K562 (cell line): ENCODE measurements around the gene ENO3. TPM values are rescaled to one million over a fixed set of nuclear protein-coding genes. Genes with fewer than 3 reads are reported as not detected.

Source experiments
- ATAC-seq: fragments of 200-7000 bp; cut with Tn5 transposase; 3 replicates; pipeline ENCODE4 v1.9.1; 2020; ENCODE audit warnings: moderate library complexity
- BruUV-seq: library from RNA; stranded (reverse); fragments of 400-500 nt; replicated peaks from 2 replicates; lab custom pipeline; 2021; lab: Mats Ljungman, UMichigan
- CTCF ChIA-PET: fragments of 300-600 bp; formaldehyde crosslinking; extraction: SDS; loops from one replicate; lab custom pipeline; 2021; ENCODE audit warnings: low intra/inter-chr PET ratio; lab: Yijun Ruan, JAX
- POLR2A ChIA-PET: fragments of 300-600, 350-650 bp; sonication (Branson Sonifier 250); formaldehyde crosslinking; extraction: SDS; loops from one replicate; lab custom pipeline; 2021; ENCODE audit warnings: antibody characterized with exemption, inconsistent platforms; lab: Yijun Ruan, JAX
- DNase-seq, 4 experiments: peaks; one replicate each; pipeline versions ENCODE4 v3.0.0 to v3.0.0-alpha.2; 2011 to 2018; ENCODE audit warnings: low spot score in 3 of 4, mixed read lengths in 3 of 4; ENCODE audit errors: extremely low read depth in 1 of 4
- FAIRE-seq: peaks from 2 replicates; lab custom pipeline; 2011; peaks lifted over from hg19 to GRCh38; lab: Jason Lieb, UNC
- H2AFZ ChIP-seq: 2 replicates; pipeline ENCODE4 v1.6.0; 2011; ENCODE audit warnings: low read depth, low read length, control low read depth, inconsistent platforms
- H3K27ac ChIP-seq: fragments of 200-600 bp; 3 replicates; pipeline ENCODE4 v1.8.0; 2011; ENCODE audit warnings: low read depth, mild to moderate bottlenecking, control low read depth, inconsistent platforms, low read length, moderate library complexity, mixed read lengths; ENCODE audit errors: extremely low read depth
- H3K27me3 ChIP-seq, 2 experiments: fragments of 300-600 bp in 1 of 2; 2 replicates in 1 of 2; 3 replicates in 1 of 2; pipeline versions ENCODE4 v1.6.0 to v1.8.0; 2011; ENCODE audit warnings: inconsistent platforms in 2 of 2, low read length in 2 of 2, mild to moderate bottlenecking in 1 of 2, mixed read lengths in 1 of 2, moderate library complexity in 1 of 2; ENCODE audit not compliant: control insufficient read depth in 2 of 2, insufficient read depth in 2 of 2
- H3K36me3 ChIP-seq: fragments of 300-600 bp; 3 replicates; pipeline ENCODE4 v1.8.0; 2011; ENCODE audit warnings: mild to moderate bottlenecking, low read length, inconsistent platforms; ENCODE audit not compliant: control insufficient read depth, insufficient read depth
- H3K4me1 ChIP-seq, 2 experiments: fragments of 200-600 bp in 1 of 2; replicated peaks in 1 of 2; 2 replicates in 1 of 2; 3 replicates in 1 of 2; pipeline versions ENCODE4 v1.5.1 to v1.8.0; 2011; ENCODE audit warnings: inconsistent platforms in 2 of 2, low read length in 2 of 2, mild to moderate bottlenecking in 1 of 2, mixed read lengths in 1 of 2, moderate library complexity in 1 of 2; ENCODE audit not compliant: control insufficient read depth in 2 of 2, insufficient read depth in 2 of 2
- H3K4me2 ChIP-seq: 2 replicates; pipeline ENCODE4 v1.6.1; 2011; ENCODE audit warnings: low read length, control low read depth, inconsistent platforms, mixed read lengths; ENCODE audit not compliant: insufficient read depth
- H3K4me3 ChIP-seq: fragments of 200-600 bp; sonication (generic), shearing (Covaris generic); 2 replicates; pipeline ENCODE4 v1.5.1; 2016; ENCODE audit warnings: control low read depth, inconsistent platforms
- H3K79me2 ChIP-seq: fragments of 200-600 bp; 3 replicates; pipeline ENCODE4 v1.8.0; 2011; ENCODE audit warnings: low read length, inconsistent platforms; ENCODE audit not compliant: control insufficient read depth, insufficient read depth
- H3K9ac ChIP-seq, 2 experiments: 2 replicates each; pipeline versions ENCODE4 v1.6.0 to v1.6.1; 2011; ENCODE audit warnings: low read depth in 2 of 2, low read length in 2 of 2, control low read depth in 1 of 2, inconsistent platforms in 1 of 2, mild to moderate bottlenecking in 1 of 2, mixed read lengths in 1 of 2; ENCODE audit not compliant: insufficient read depth in 1 of 2
- H3K9me1 ChIP-seq: one replicate; pipeline ENCODE4 v1.6.0; 2011; ENCODE audit warnings: inconsistent platforms, mild to moderate bottlenecking, low read length, moderate library complexity; ENCODE audit not compliant: control insufficient read depth, insufficient read depth
- H3K9me3 ChIP-seq: replicated peaks from 2 replicates; pipeline ENCODE4 v1.5.1; 2011; ENCODE audit warnings: low read depth, low read length, inconsistent platforms; ENCODE audit not compliant: control insufficient read depth, insufficient read depth
- H4K20me1 ChIP-seq: replicated peaks from 2 replicates; pipeline ENCODE4 v1.6.1; 2011; ENCODE audit warnings: low read length, inconsistent platforms, mixed read lengths; ENCODE audit not compliant: control insufficient read depth, insufficient read depth
- BRD9 ChIP-seq: fragments of 450-650 bp; IDR thresholded peaks from 2 replicates; pipeline ENCODE4 v1.6.1; 2018; ENCODE audit warnings: low read depth; ENCODE audit not compliant: partially characterized antibody
- GATAD2A ChIP-seq: fragments of 450-650 bp; IDR thresholded peaks from 2 replicates; pipeline ENCODE4 v1.6.1; 2017
- HDGF ChIP-seq: fragments of 450-650 bp; IDR thresholded peaks from 2 replicates; pipeline ENCODE4 v1.6.1; 2016
- HMG20A ChIP-seq: fragments of 450-650 bp; formaldehyde crosslinking; conservative IDR thresholded peaks from 2 replicates; pipeline ENCODE4 v1.4.0; 2020; ENCODE audit warnings: mild to moderate bottlenecking, mixed read lengths
- MEF2A ChIP-seq: IDR thresholded peaks from 2 replicates; pipeline ENCODE4 v1.6.1; 2011; ENCODE audit warnings: low read depth, mild to moderate bottlenecking, low read length, moderate library complexity; ENCODE audit not compliant: control insufficient read depth
- MTF1 ChIP-seq: fragments of 250-450 bp; sonication (Bioruptor Pico); IDR thresholded peaks from 2 replicates; pipeline ENCODE4 v1.9.0; 2021; ENCODE audit warnings: moderate library complexity, mild to moderate bottlenecking, inconsistent platforms, borderline replicate concordance
- RAD21 ChIP-seq, 2 experiments: fragments of 250-450 bp in 1 of 2; fragments of 450-650 bp in 1 of 2; sonication (Bioruptor Pico) in 1 of 2; formaldehyde crosslinking in 1 of 2; IDR thresholded peaks in 1 of 2; conservative IDR thresholded peaks in 1 of 2; 2 replicates each; pipeline versions ENCODE4 v1.4.0 to v1.8.0; 2020 to 2022; ENCODE audit warnings: mild to moderate bottlenecking in 2 of 2, moderate library complexity in 1 of 2
- SMAD1 ChIP-seq: fragments of 150-350 bp; IDR thresholded peaks from 2 replicates; pipeline ENCODE4 v1.6.1; 2014; ENCODE audit warnings: low read length, low read depth; ENCODE audit not compliant: partially characterized antibody
- SMAD2 ChIP-seq: fragments of 150-350 bp; IDR thresholded peaks from 2 replicates; pipeline ENCODE4 v1.6.1; 2014; ENCODE audit warnings: low read depth, mild to moderate bottlenecking, low read length
- SREBF1 ChIP-seq: fragments of 150-350 bp; IDR thresholded peaks from 2 replicates; pipeline ENCODE4 v1.6.1; 2014; ENCODE audit warnings: antibody characterized with exemption, low read depth, low read length, borderline replicate concordance
- STAG1 ChIP-seq: sonication (generic); formaldehyde crosslinking; IDR thresholded peaks from 2 replicates; pipeline ENCODE4 v1.5.0; 2020; ENCODE audit warnings: missing genetic modification reagents, borderline replicate concordance
- TAF1 ChIP-seq: IDR thresholded peaks from 2 replicates; pipeline ENCODE4 v1.6.1; 2011; ENCODE audit warnings: mild to moderate bottlenecking, low read length, moderate library complexity; ENCODE audit not compliant: insufficient read depth, control insufficient read depth, severe bottlenecking; ENCODE audit errors: extremely low read depth
- ZFP30 ChIP-seq: fragments of 250-450 bp; sonication (Bioruptor Pico); IDR thresholded peaks from 2 replicates; pipeline ENCODE4 v1.8.0; 2022; ENCODE audit warnings: moderate library complexity, mild to moderate bottlenecking, inconsistent platforms, borderline replicate concordance
- ZNF282 ChIP-seq: sonication (generic); formaldehyde crosslinking; IDR thresholded peaks from 2 replicates; pipeline ENCODE4 v1.8.1; 2023; ENCODE audit warnings: missing genetic modification reagents
- ZNF445 ChIP-seq: fragments of 250-450 bp; sonication (Bioruptor Pico); IDR thresholded peaks from 2 replicates; pipeline ENCODE4 v1.4.0; 2020; ENCODE audit warnings: low read depth, mild to moderate bottlenecking, moderate library complexity
- ZNF507 ChIP-seq: conservative IDR thresholded peaks from 2 replicates; pipeline ENCODE4 v1.6.1; 2017; ENCODE audit warnings: missing genetic modification characterization, missing compliant biosample characterization
- ZNF561 ChIP-seq: fragments of 450-650 bp; formaldehyde crosslinking; conservative IDR thresholded peaks from 2 replicates; pipeline ENCODE4 v1.4.0; 2020; ENCODE audit warnings: mild to moderate bottlenecking, moderate library complexity
- WGBS: fragments of 100-300 bp; shearing (Covaris generic); methylation state at CpG from one replicate; pipeline ENCODE4 v1.1.6; 2016; ENCODE audit warnings: low coverage, mixed read lengths; ENCODE audit not compliant: insufficient coverage; ENCODE audit errors: missing lambda C conversion rate; 5-methylcytosine and 5-hydroxymethylcytosine counted together
- in situ Hi-C: fragments of 300-500 bp; cut with MboI; formaldehyde crosslinking; loops from 4 replicates; pipeline ENCODE4 v1.15.0; 2018; ENCODE audit warnings: inconsistent platforms, mixed read lengths
- intact Hi-C: fragments of 100-400 bp; cut with micrococcal nuclease; formaldehyde crosslinking; loops from 2 replicates; pipeline ENCODE4 v1.14.2; 2022
- polyA plus RNA-seq, 8 experiments: library from polyadenylated mRNA; depleted of rRNA in 4 of 8; stranded (reverse) in 5 of 8; unstranded in 3 of 8; fragments of >200 nt; fragmentation: Nextera tagmentation in 2 of 8; fragmentation: Illumina TruSeq in 1 of 8; extraction: Ambion mirVana in 2 of 8; extraction: Trizol in 1 of 8; gene quantifications; 2 replicates each; pipeline versions ENCODE4 v1.2.1 to v1.2.3, GENCODE V29; 2011 to 2014; ENCODE audit warnings: inconsistent platforms in 1 of 8, missing spikeins in 1 of 8
- total RNA-seq, 7 experiments: library from RNA; depleted of rRNA in 6 of 7; stranded (reverse); fragments of >200 nt in 6 of 7; fragmentation: Illumina TruSeq in 2 of 7; extraction: Trizol in 2 of 7; gene quantifications; 2 replicates each; pipeline versions ENCODE4 v1.2.1 to v1.2.3, GENCODE V29; 2011 to 2021; ENCODE audit warnings: low replicate concordance in 1 of 7
- TF ChIP-seq, protein P1 (sequence below): fragments of 150-350 bp; conservative IDR thresholded peaks from 2 replicates; pipeline ENCODE4 v1.6.1; 2014; ENCODE audit warnings: low read length

The ENO3 gene
- total and polyA plus RNA-seq, 9 of the 15 experiments (the other 6 are each of a cell fraction or from before 2014, with no cell fraction given) = 5.7 to 17.2 (median 9.9) TPM

- peak overlapping the region; percentile 84 for H3K4me2 ChIP-seq
- H3K36me3 ChIP-seq = peaks cover 14% of the 10 kb centered on the region; the same call in 2 of the 3 replicates
- H4K20me1 ChIP-seq = peaks cover 7% of the 10 kb centered on the region
- H3K79me2 ChIP-seq = peaks cover 38% of the 10 kb centered on the region
- no peaks in the 10 kb centered on the region for H3K9me3 ChIP-seq
- peak overlapping the region; percentile 89 to 96 for H3K9ac ChIP-seq
- no peaks in the 10 kb centered on the region for H3K27me3 ChIP-seq
- intact Hi-C loops = loop anchor here (1.0 kb wide), 1 partner anchor 16 kb away; the partner anchor contains the start of gene SPAG7
- FAIRE-seq (no peak), ATAC-seq (no peak), DNase-seq (peak in 2 of 4 experiments; percentile 54 to 64)
- in situ Hi-C loops = no loop called here
- CTCF ChIA-PET = no interaction called here
- POLR2A ChIA-PET = interaction anchor here (0.6 to 4.7 kb wide), 6 partner anchors 8 to 63 kb away, joined by 3 to 38 read pairs (median 6); partner anchors contain the start of genes RNF167, SLC25A11 and SPAG7
- H3K4me1 ChIP-seq = peaks cover 15 to 47% of the 10 kb centered on the region in 2 experiments
- peak overlapping the region; percentile 97 for H3K4me3 ChIP-seq
- WGBS = 21% methylated on average over 2 of the region's 3 CpGs
- no peaks in the 10 kb centered on the region for H3K9me1 ChIP-seq
- BruUV-seq = no TSS peak
- H2AFZ ChIP-seq = no peak overlapping the region
- peak overlapping the region; percentile 98 for H3K27ac ChIP-seq
- TF ChIP-seq ZNF507 (tag) (no peak), SREBF1 (no peak), ZFP30 (CRISPR knock-in tag) (no peak), MTF1 (CRISPR knock-in tag) (no peak), GATAD2A (0 out of 2 replicates have a peak, but pooled peaks have one; percentile 23), MEF2A (peak; percentile 65; the same call in 1 of the 2 replicates), STAG1 (CRISPR knock-in tag) (no peak), SMAD2 (no peak), TAF1 (no peak), SMAD1 (no peak), ZNF561 (no peak), HMG20A (CRISPR knock-in tag) (no peak), RAD21 (CRISPR knock-in tag; conservative IDR thresholded peaks at IDR 0.05 in 1 of 2, IDR thresholded peaks at IDR 0.05 in 1 of 2) (no peak), ZNF282 (CRISPR knock-in tag) (no peak), HDGF (no peak), BRD9 (no peak), ZNF445 (CRISPR knock-in tag) (no peak)
- TF ChIP-seq, protein P1, sequence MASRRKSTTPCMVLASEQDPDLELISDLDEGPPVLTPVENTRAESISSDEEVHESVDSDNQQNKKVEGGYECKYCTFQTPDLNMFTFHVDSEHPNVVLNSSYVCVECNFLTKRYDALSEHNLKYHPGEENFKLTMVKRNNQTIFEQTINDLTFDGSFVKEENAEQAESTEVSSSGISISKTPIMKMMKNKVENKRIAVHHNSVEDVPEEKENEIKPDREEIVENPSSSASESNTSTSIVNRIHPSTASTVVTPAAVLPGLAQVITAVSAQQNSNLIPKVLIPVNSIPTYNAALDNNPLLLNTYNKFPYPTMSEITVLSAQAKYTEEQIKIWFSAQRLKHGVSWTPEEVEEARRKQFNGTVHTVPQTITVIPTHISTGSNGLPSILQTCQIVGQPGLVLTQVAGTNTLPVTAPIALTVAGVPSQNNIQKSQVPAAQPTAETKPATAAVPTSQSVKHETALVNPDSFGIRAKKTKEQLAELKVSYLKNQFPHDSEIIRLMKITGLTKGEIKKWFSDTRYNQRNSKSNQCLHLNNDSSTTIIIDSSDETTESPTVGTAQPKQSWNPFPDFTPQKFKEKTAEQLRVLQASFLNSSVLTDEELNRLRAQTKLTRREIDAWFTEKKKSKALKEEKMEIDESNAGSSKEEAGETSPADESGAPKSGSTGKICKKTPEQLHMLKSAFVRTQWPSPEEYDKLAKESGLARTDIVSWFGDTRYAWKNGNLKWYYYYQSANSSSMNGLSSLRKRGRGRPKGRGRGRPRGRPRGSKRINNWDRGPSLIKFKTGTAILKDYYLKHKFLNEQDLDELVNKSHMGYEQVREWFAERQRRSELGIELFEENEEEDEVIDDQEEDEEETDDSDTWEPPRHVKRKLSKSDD = no peak
Measured at GRCh38 chr17:4951486-4951885, 567 bp downstream of the ENO3 start.
